H9 (cell line): ENCODE data around the gene PREX1. TPM values are rescaled to one million over a fixed set of nuclear protein-coding genes. Genes with fewer than 3 reads are reported as not detected.

Experiments
- DNase-seq: peaks from one replicate; pipeline ENCODE4 v3.0.0-alpha.2; 2017
- H2AFZ ChIP-seq: one replicate; pipeline ENCODE4 v1.6.1; 2013; ENCODE audit warnings: mild to moderate bottlenecking, low read length, control low read depth, moderate library complexity
- H2AK5ac ChIP-seq: 2 replicates; pipeline ENCODE4 v1.6.1; 2013; ENCODE audit warnings: low read length, control low read depth, mixed read lengths; ENCODE audit not compliant: insufficient read length
- H2BK120ac ChIP-seq: one replicate; pipeline ENCODE4 v1.6.1; 2013; ENCODE audit warnings: low read depth, mild to moderate bottlenecking, low read length, control low read depth, inconsistent platforms; ENCODE audit not compliant: poor library complexity, severe bottlenecking
- H2BK12ac ChIP-seq: 2 replicates; pipeline ENCODE4 v1.6.1; 2013; ENCODE audit warnings: low read length, control low read depth, mixed read lengths, low read depth; ENCODE audit not compliant: insufficient read length
- H2BK15ac ChIP-seq: 2 replicates; pipeline ENCODE4 v1.6.1; 2013; ENCODE audit warnings: low read depth, low read length, control low read depth
- H2BK20ac ChIP-seq: one replicate; pipeline ENCODE4 v1.6.1; 2013; ENCODE audit warnings: low read depth, mild to moderate bottlenecking, low read length, control low read depth, inconsistent platforms; ENCODE audit not compliant: poor library complexity, severe bottlenecking
- H2BK5ac ChIP-seq: 2 replicates; pipeline ENCODE4 v1.6.1; 2013; ENCODE audit warnings: low read length, control low read depth, mixed read lengths; ENCODE audit not compliant: insufficient read length
- H3K14ac ChIP-seq: 2 replicates; pipeline ENCODE4 v1.6.1; 2013; ENCODE audit warnings: low read length, control low read depth; ENCODE audit not compliant: insufficient read depth
- H3K18ac ChIP-seq: 2 replicates; pipeline ENCODE4 v1.6.1; 2013; ENCODE audit warnings: low read depth, mild to moderate bottlenecking, mixed read lengths, low read length, control low read depth; ENCODE audit not compliant: insufficient read length
- H3K23ac ChIP-seq: 2 replicates; pipeline ENCODE4 v1.6.1; 2013; ENCODE audit warnings: low read length, control low read depth, mixed read lengths, low read depth; ENCODE audit not compliant: insufficient read length
- H3K23me2 ChIP-seq: 2 replicates; pipeline ENCODE4 v1.6.1; 2013; ENCODE audit warnings: low read depth, mild to moderate bottlenecking, mixed read lengths, low read length, control low read depth; ENCODE audit not compliant: insufficient read length, poor library complexity, severe bottlenecking
- H3K27ac ChIP-seq: 2 replicates; pipeline ENCODE4 v1.5.1; 2013; ENCODE audit warnings: low read length, control low read depth, mixed read lengths, low read depth; ENCODE audit not compliant: insufficient read length
- H3K27me3 ChIP-seq: 2 replicates; pipeline ENCODE4 v1.6.1; 2013; ENCODE audit warnings: low read length, control low read depth, inconsistent platforms; ENCODE audit not compliant: insufficient read depth
- H3K4ac ChIP-seq: 2 replicates; pipeline ENCODE4 v1.6.1; 2013; ENCODE audit warnings: low read depth, mild to moderate bottlenecking, control low read depth, inconsistent platforms, low read length, moderate library complexity
- H3K4me1 ChIP-seq: 2 replicates; pipeline ENCODE4 v1.6.1; 2013; ENCODE audit warnings: low read length, control low read depth, inconsistent platforms; ENCODE audit not compliant: insufficient read depth
- H3K4me2 ChIP-seq: 2 replicates; pipeline ENCODE4 v1.6.1; 2013; ENCODE audit warnings: low read length, control low read depth, mixed read lengths; ENCODE audit not compliant: insufficient read length, insufficient read depth
- H3K56ac ChIP-seq: 2 replicates; pipeline ENCODE4 v1.6.1; 2013; ENCODE audit warnings: low read depth, mild to moderate bottlenecking, mixed read lengths, low read length, control low read depth; ENCODE audit not compliant: insufficient read length
- H3K79me1 ChIP-seq: 2 replicates; pipeline ENCODE4 v1.6.1; 2013; ENCODE audit warnings: low read depth, mild to moderate bottlenecking, moderate library complexity, low read length, control low read depth, inconsistent platforms; ENCODE audit not compliant: insufficient read depth, poor library complexity, severe bottlenecking
- H3K79me2 ChIP-seq: 2 replicates; pipeline ENCODE4 v1.6.1; 2013; ENCODE audit warnings: low read length, control low read depth, inconsistent platforms; ENCODE audit not compliant: insufficient read depth
- H3K9ac ChIP-seq: 2 replicates; pipeline ENCODE4 v1.6.1; 2013; ENCODE audit warnings: low read length, control low read depth, mixed read lengths; ENCODE audit not compliant: insufficient read length; ENCODE audit errors: extremely low read depth
- H3K9me3 ChIP-seq: one replicate; pipeline ENCODE4 v1.6.1; 2013; ENCODE audit warnings: low read depth, low read length, inconsistent platforms; ENCODE audit not compliant: control insufficient read depth
- H3T11ph ChIP-seq: one replicate; pipeline ENCODE4 v1.6.1; 2013; ENCODE audit warnings: mild to moderate bottlenecking, low read length, control low read depth, inconsistent platforms
- H4K20me1 ChIP-seq: one replicate; pipeline ENCODE4 v1.6.1; 2013; ENCODE audit not compliant: control insufficient read depth, insufficient read length, insufficient read depth
- H4K5ac ChIP-seq: 2 replicates; pipeline ENCODE4 v1.6.1; 2013; ENCODE audit warnings: low read depth, mild to moderate bottlenecking, mixed read lengths, low read length, control low read depth; ENCODE audit not compliant: insufficient read length
- H4K8ac ChIP-seq: replicated peaks from 2 replicates; pipeline ENCODE4 v1.6.1; 2013; ENCODE audit warnings: low read length, control low read depth, mixed read lengths, low read depth; ENCODE audit not compliant: insufficient read length
- H4K91ac ChIP-seq: 2 replicates; pipeline ENCODE4 v1.6.1; 2013; ENCODE audit warnings: low read depth, mild to moderate bottlenecking, moderate library complexity, mixed read lengths, low read length, control low read depth; ENCODE audit not compliant: insufficient read length
- H3K27ac Mint-ChIP-seq, 3 experiments: 2 replicates in 2 of 3; 3 replicates in 1 of 3; pipeline ENCODE4 v1.8.0; 2020 to 2021; ENCODE audit warnings: mixed read lengths in 3 of 3, mild to moderate bottlenecking in 1 of 3, moderate library complexity in 1 of 3
- H3K27me3 Mint-ChIP-seq: 2 replicates; pipeline ENCODE4 v1.8.0; 2021; ENCODE audit warnings: low read depth, mild to moderate bottlenecking, moderate library complexity, mixed read lengths
- H3K36me3 Mint-ChIP-seq, 3 experiments: 2 replicates in 2 of 3; 3 replicates in 1 of 3; pipeline ENCODE4 v1.8.0; 2020 to 2021; ENCODE audit warnings: low read depth in 3 of 3, mixed read lengths in 3 of 3; ENCODE audit not compliant: insufficient read depth in 1 of 3
- H3K4me1 Mint-ChIP-seq, 2 experiments: 2 replicates each; pipeline ENCODE4 v1.8.0; 2020; ENCODE audit warnings: mixed read lengths in 2 of 2
- H3K4me3 Mint-ChIP-seq, 2 experiments: 2 replicates in 1 of 2; 3 replicates in 1 of 2; pipeline ENCODE4 v1.8.0; 2020 to 2021; ENCODE audit warnings: mild to moderate bottlenecking in 2 of 2, mixed read lengths in 2 of 2, moderate library complexity in 1 of 2
- H3K9me3 Mint-ChIP-seq, 2 experiments: 2 replicates in 1 of 2; 3 replicates in 1 of 2; pipeline ENCODE4 v1.8.0; 2020; ENCODE audit warnings: mild to moderate bottlenecking in 2 of 2, mixed read lengths in 2 of 2, moderate library complexity in 1 of 2
- WGBS: extraction: QIAGEN DNeasy Blood & Tissue Kit; methylation state at CpG from one replicate; pipeline ENCODE4 v1.1.7; 2013; ENCODE audit warnings: missing lambda C conversion rate, low lambda C conversion rate, mixed read lengths; ENCODE audit not compliant: insufficient read length; ENCODE audit errors: extremely low coverage; 5-methylcytosine and 5-hydroxymethylcytosine counted together
- total RNA-seq: library from RNA; stranded (reverse); gene quantifications from 2 replicates; pipeline ENCODE4 v1.2.1, GENCODE V29; 2021
- TF ChIP-seq, protein P1 (sequence below): fragments of 200-600 bp; sonication (generic); conservative IDR thresholded peaks from 3 replicates; pipeline ENCODE4 v1.8.0; 2021; ENCODE audit warnings: antibody characterized with exemption, mild to moderate bottlenecking

The PREX1 gene
- total RNA-seq, 1 experiment from 2014 or later = 6.6 TPM

DNA sequence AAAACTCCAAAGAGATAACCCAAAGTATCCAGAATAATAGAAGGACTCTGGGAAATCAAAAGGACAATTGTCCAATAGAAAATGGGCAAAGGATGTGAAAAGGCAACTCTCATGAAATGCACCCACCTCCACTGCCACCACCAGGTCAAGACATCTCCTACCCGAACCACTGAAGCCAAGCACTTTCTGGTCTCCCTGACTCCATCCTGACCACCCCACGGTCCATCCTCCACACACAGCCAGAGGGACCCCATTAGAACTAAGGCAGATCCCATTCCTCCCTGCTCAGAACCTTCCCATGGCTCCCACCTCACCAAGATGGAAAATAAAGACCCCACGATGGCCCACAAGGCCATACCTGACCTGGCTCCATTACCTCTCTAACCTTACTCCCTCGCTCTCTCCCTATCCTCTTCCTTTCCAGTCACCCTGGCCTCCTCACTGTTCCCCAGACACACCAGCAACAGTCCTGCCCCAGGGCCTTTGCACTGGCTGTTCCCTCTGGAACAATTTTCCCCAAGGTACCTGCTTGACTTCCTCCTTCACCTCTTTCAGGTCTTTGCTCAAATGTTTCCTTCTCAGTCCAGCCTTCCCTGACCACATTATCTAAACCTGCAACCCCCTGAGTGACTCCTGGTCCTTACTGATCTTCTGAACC is 108.1 kb downstream of the PREX1 start:
- no peak overlapping the region for H3T11ph ChIP-seq
- no CpG with 5 or more reads among the region's 4 CpGs for WGBS
- no peak overlapping the region for H3K4ac ChIP-seq
- Mint-ChIP-seq H3K27me3 (peaks cover 3% of the 10 kb centered on the region; the same call in 1 of the 2 replicates), H3K27ac (peak overlapping the region in 1 of 3 experiments; percentile 13; a peak in 2 of 7 replicates), H3K4me1 (peaks cover 7 to 24% of the 10 kb centered on the region in 2 experiments; a peak in 3 of 4 replicates), H3K9me3 (no peaks in the 10 kb centered on the region), H3K4me3 (no peak overlapping the region), H3K36me3 (no peaks in the 10 kb centered on the region)
- no peak overlapping the region for H2BK20ac ChIP-seq
- no peak overlapping the region for H4K5ac ChIP-seq
- H3K23ac ChIP-seq = no peak overlapping the region
- no peak overlapping the region for H3K4me2 ChIP-seq
- H2BK5ac ChIP-seq = no peak overlapping the region
- H3K27me3 ChIP-seq = no peaks in the 10 kb centered on the region
- H3K56ac ChIP-seq = no peak overlapping the region
- H4K91ac ChIP-seq = no peak overlapping the region
- no peak overlapping the region for H3K9ac ChIP-seq
- H2BK15ac ChIP-seq = no peak overlapping the region
- H4K20me1 ChIP-seq = no peaks in the 10 kb centered on the region
- DNase-seq = no peak
- TF ChIP-seq, protein P1, sequence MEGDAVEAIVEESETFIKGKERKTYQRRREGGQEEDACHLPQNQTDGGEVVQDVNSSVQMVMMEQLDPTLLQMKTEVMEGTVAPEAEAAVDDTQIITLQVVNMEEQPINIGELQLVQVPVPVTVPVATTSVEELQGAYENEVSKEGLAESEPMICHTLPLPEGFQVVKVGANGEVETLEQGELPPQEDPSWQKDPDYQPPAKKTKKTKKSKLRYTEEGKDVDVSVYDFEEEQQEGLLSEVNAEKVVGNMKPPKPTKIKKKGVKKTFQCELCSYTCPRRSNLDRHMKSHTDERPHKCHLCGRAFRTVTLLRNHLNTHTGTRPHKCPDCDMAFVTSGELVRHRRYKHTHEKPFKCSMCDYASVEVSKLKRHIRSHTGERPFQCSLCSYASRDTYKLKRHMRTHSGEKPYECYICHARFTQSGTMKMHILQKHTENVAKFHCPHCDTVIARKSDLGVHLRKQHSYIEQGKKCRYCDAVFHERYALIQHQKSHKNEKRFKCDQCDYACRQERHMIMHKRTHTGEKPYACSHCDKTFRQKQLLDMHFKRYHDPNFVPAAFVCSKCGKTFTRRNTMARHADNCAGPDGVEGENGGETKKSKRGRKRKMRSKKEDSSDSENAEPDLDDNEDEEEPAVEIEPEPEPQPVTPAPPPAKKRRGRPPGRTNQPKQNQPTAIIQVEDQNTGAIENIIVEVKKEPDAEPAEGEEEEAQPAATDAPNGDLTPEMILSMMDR = no peak
- no peak overlapping the region for H2BK120ac ChIP-seq
- no peaks in the 10 kb centered on the region for H3K23me2 ChIP-seq
- no peaks in the 10 kb centered on the region for H3K79me2 ChIP-seq
- no peaks in the 10 kb centered on the region for H3K9me3 ChIP-seq
- no peak overlapping the region for H2BK12ac ChIP-seq
- no peak overlapping the region for H2AK5ac ChIP-seq
- no peaks in the 10 kb centered on the region for H3K4me1 ChIP-seq
- no peak overlapping the region for H3K18ac ChIP-seq
- no peak overlapping the region for H3K27ac ChIP-seq
- H3K14ac ChIP-seq = no peak overlapping the region
- no peak overlapping the region for H2AFZ ChIP-seq
- no peak overlapping the region for H4K8ac ChIP-seq
- H3K79me1 ChIP-seq = no peaks in the 10 kb centered on the region
